ENCODE data around the gene CCDC192. TPM values are rescaled to one million over a fixed set of nuclear protein-coding genes. Genes with fewer than 3 reads are reported as not detected.

Gene CCDC192
- total RNA-seq, 1 donor from 2014 or later = 1.3 TPM

DNA sequence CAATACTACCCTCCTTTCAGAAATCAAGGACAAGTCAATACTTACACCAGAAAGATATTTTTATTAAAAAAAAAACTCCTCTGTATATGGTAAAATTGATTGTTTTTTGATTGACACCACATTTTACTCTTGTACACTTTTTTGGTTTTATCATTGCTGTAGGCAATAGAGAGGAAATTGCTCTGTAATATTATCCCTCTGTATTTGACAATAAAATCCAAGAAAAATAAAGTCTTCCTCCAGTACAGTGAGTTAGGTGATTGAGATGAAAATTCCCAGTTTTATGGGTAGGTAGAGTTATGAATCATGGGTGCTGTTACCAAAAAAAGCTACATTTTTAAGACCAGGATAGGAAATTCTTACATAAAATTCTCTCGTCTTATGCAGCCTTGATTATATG is 22.6 kb upstream of the CCDC192 start:
- Mint-ChIP-seq H3K27me3 (ENCODE audit: low read depth) (no peaks in the 10 kb centered on the region), H3K4me1 (no peaks in the 10 kb centered on the region), H3K9me3 (peaks cover 4% of the 10 kb centered on the region), H3K36me3 (ENCODE audit: low read depth) (peaks cover 3% of the 10 kb centered on the region), H3K4me3 (no peak overlapping the region), H3K27ac (ENCODE audit: unreplicated experiment) (no peak overlapping the region)
- TF ChIP-seq, protein P1, sequence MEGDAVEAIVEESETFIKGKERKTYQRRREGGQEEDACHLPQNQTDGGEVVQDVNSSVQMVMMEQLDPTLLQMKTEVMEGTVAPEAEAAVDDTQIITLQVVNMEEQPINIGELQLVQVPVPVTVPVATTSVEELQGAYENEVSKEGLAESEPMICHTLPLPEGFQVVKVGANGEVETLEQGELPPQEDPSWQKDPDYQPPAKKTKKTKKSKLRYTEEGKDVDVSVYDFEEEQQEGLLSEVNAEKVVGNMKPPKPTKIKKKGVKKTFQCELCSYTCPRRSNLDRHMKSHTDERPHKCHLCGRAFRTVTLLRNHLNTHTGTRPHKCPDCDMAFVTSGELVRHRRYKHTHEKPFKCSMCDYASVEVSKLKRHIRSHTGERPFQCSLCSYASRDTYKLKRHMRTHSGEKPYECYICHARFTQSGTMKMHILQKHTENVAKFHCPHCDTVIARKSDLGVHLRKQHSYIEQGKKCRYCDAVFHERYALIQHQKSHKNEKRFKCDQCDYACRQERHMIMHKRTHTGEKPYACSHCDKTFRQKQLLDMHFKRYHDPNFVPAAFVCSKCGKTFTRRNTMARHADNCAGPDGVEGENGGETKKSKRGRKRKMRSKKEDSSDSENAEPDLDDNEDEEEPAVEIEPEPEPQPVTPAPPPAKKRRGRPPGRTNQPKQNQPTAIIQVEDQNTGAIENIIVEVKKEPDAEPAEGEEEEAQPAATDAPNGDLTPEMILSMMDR (conservative IDR thresholded peaks at IDR 0.05) = no peak
- no peak for DNase-seq (ENCODE audit: low read depth, low spot score)

DNA sequence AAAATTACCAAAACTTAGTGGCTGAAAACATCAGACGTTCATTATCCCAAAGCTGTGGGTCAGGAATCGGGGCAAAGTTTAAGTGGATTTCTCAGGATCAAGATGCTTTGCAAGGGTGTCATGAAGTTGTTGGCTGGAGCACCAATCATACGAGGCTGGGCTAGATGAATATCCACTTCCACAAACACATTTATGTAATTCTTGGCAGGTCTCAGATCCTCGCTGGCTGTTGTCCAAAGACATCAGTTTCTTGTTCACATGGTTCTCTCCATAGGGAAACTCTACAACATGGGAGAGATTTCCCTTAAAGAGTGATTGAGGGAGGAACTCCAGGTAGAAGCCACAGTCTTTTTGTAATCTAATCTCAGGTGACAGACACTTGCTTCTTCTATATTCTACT is 20.2 kb upstream of the CCDC192 start:
- H3K9me3 Mint-ChIP-seq = no peaks in the 10 kb centered on the region
- DNase-seq (ENCODE audit: low read depth, low spot score) = no peak
- H3K27me3 Mint-ChIP-seq (ENCODE audit: low read depth) = no peaks in the 10 kb centered on the region
- H3K36me3 Mint-ChIP-seq (ENCODE audit: low read depth) = no peaks in the 10 kb centered on the region
- no peaks in the 10 kb centered on the region for H3K4me1 Mint-ChIP-seq
- TF ChIP-seq, protein P1 (conservative IDR thresholded peaks at IDR 0.05) = no peak
- no peak overlapping the region for H3K27ac Mint-ChIP-seq (ENCODE audit: unreplicated experiment)
- H3K4me3 Mint-ChIP-seq = no peak overlapping the region

DNA sequence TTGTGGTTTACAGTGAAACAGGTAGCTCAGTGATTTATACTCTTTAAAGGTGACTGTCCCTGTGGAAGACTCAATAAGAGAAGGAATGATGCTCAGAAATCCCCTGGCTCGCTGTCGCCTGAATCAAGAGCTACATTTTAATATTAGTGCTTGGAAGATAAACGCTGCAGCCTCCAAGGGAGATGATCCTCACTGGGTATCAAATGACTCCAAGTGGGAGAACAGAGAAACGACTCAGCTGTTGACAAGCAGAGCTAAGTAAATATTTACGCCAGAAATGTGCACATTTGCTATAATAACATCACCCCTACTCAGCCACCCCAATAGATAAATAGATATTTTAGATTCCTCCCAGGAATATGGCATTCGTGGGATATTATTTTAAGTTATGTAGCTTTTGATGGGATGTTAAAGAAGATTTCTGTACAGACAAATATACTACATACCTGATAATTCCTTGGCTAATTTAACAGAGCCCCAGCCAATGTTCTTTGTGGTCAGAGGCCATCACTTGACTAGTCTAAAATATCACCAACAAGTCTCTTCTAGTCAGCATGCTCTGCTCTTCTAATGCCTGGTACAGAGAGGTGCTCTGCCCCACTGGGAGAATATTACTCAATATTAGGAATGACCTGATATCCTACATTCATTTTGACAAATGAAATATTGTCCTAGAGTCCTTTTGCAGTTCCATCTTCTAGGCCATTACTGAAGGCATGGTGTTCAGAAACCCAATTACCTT is 18.3 kb upstream of the CCDC192 start:
- DNase-seq (ENCODE audit: low read depth, low spot score) = no peak
- no peaks in the 10 kb centered on the region for H3K9me3 Mint-ChIP-seq
- H3K36me3 Mint-ChIP-seq (ENCODE audit: low read depth) = no peaks in the 10 kb centered on the region
- H3K27ac Mint-ChIP-seq (ENCODE audit: unreplicated experiment) = no peak overlapping the region
- H3K4me1 Mint-ChIP-seq = no peaks in the 10 kb centered on the region
- TF ChIP-seq, protein P1 (conservative IDR thresholded peaks at IDR 0.05) = no peak
- H3K4me3 Mint-ChIP-seq = no peak overlapping the region
- H3K27me3 Mint-ChIP-seq (ENCODE audit: low read depth) = no peaks in the 10 kb centered on the region

DNA sequence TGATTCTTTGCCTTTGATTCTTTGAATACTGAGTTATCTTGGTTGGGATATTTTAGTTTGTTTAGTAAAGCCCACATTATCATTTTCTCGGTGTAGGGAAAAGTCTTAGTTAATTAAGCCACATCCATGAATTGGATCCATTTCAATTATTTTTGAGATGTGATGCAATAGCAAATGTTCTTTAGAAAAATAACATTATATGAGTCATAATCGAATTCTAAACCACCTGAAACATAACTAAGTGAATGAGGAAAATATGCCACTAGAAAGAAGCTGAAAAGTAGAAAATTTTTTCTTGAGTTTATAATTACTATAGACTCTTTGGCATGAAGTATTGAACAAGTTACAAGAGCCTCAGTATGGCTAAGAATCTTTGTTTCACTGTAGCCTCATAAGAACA is 17.5 kb upstream of the CCDC192 start:
- H3K27ac Mint-ChIP-seq (ENCODE audit: unreplicated experiment) = no peak overlapping the region
- no peak for DNase-seq (ENCODE audit: low read depth, low spot score)
- no peak overlapping the region for H3K4me3 Mint-ChIP-seq
- TF ChIP-seq, protein P1 (conservative IDR thresholded peaks at IDR 0.05) = no peak
- no peaks in the 10 kb centered on the region for H3K36me3 Mint-ChIP-seq (ENCODE audit: low read depth)
- H3K4me1 Mint-ChIP-seq = no peaks in the 10 kb centered on the region
- no peaks in the 10 kb centered on the region for H3K27me3 Mint-ChIP-seq (ENCODE audit: low read depth)
- H3K9me3 Mint-ChIP-seq = no peaks in the 10 kb centered on the region

DNA sequence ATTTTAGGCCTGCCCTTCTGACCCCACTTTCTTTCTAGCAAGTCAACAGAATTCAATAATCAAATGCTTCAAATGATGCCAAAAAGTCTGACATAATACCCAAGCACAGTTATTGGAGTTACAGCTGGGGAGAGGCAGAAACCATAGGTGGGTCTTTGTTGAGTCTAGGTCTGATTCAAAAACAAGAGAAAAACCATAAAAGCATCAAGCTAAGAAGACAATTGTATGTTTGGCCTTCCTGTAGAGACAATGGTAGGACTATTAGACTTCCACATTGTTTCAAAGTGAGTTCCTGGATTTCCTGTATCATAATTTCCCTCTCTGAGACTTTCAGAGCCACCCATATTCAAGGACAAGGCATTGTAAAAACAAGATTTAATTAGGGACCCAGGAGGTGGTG is 16.8 kb upstream of the CCDC192 start:
- H3K27ac Mint-ChIP-seq (ENCODE audit: unreplicated experiment) = no peak overlapping the region
- H3K27me3 Mint-ChIP-seq (ENCODE audit: low read depth) = no peaks in the 10 kb centered on the region
- H3K4me3 Mint-ChIP-seq = no peak overlapping the region

More for the DNA sequence above, 16.8 kb upstream of the CCDC192 start:
- Mint-ChIP-seq H3K4me1 (no peaks in the 10 kb centered on the region), H3K36me3 (ENCODE audit: low read depth) (no peaks in the 10 kb centered on the region), H3K9me3 (no peaks in the 10 kb centered on the region)
- TF ChIP-seq, protein P1 (conservative IDR thresholded peaks at IDR 0.05) = no peak
- DNase-seq (ENCODE audit: low read depth, low spot score) = no peak
